Neural cell (in vitro differentiated cells): ENCODE data around the gene PI3. TPM values are rescaled to one million over a fixed set of nuclear protein-coding genes. Genes with fewer than 3 reads are reported as not detected.

Experiments
- H2AFZ ChIP-seq: fragments of 200-600, 300-800 bp; sonication (generic), shearing (Covaris generic); 2 replicates; pipeline ENCODE4 v1.6.0; 2014; ENCODE audit warnings: low read depth, mild to moderate bottlenecking, antibody characterized with exemption, low read length, moderate library complexity
- H3F3A ChIP-seq: fragments of 200-600 bp; shearing (Covaris generic); 2 replicates; pipeline ENCODE4 v1.6.1; 2016; ENCODE audit warnings: mild to moderate bottlenecking, moderate library complexity, mixed read lengths, antibody characterized with exemption, low read length; ENCODE audit not compliant: insufficient read depth, poor library complexity, severe bottlenecking
- H3K27ac ChIP-seq: fragments of 200-600, 300-800 bp; sonication (generic), shearing (Covaris generic); 2 replicates; pipeline ENCODE4 v1.5.1; 2014; ENCODE audit warnings: mild to moderate bottlenecking, low read length, moderate library complexity
- H3K27me3 ChIP-seq: fragments of 300-800, 200-600 bp; sonication (generic), shearing (Covaris generic); 2 replicates; pipeline ENCODE4 v1.6.0; 2014; ENCODE audit warnings: mild to moderate bottlenecking, low read depth, low read length, moderate library complexity; ENCODE audit not compliant: insufficient read depth
- H3K36me3 ChIP-seq: fragments of 300-800, 200-600 bp; sonication (generic), shearing (Covaris generic); 2 replicates; pipeline ENCODE4 v1.5.1; 2014; ENCODE audit warnings: mild to moderate bottlenecking, antibody characterized with exemption, low read length, moderate library complexity; ENCODE audit not compliant: insufficient read depth
- H3K4me2 ChIP-seq: fragments of 300-800, 200-600 bp; sonication (generic), shearing (Covaris generic); 2 replicates; pipeline ENCODE4 v1.6.0; 2014; ENCODE audit warnings: mild to moderate bottlenecking, low read length
- H3K4me3 ChIP-seq: fragments of 300-800, 200-600 bp; sonication (generic), shearing (Covaris generic); 2 replicates; pipeline ENCODE4 v1.5.1; 2014; ENCODE audit warnings: mild to moderate bottlenecking, low read length, moderate library complexity
- H3K79me2 ChIP-seq: fragments of 200-600 bp; shearing (Covaris generic); replicated peaks from 2 replicates; pipeline ENCODE4 v1.6.0; 2014; ENCODE audit warnings: mild to moderate bottlenecking, low read length, moderate library complexity; ENCODE audit not compliant: insufficient read depth
- H3K9ac ChIP-seq: fragments of 300-800, 200-600 bp; sonication (generic), shearing (Covaris generic); 2 replicates; pipeline ENCODE4 v1.6.1; 2016; ENCODE audit warnings: mild to moderate bottlenecking, low read length, mixed read lengths
- H3K9me2 ChIP-seq: fragments of 200-600 bp; shearing (Covaris generic); 2 replicates; pipeline ENCODE4 v1.6.1; 2016; ENCODE audit warnings: mild to moderate bottlenecking, low read length, mixed read lengths; ENCODE audit not compliant: insufficient read depth
- H3K9me3 ChIP-seq: fragments of 200-600, 300-800 bp; sonication (generic), shearing (Covaris generic); 2 replicates; pipeline ENCODE4 v1.6.1; 2016; ENCODE audit warnings: mild to moderate bottlenecking, mixed run types, low read length, moderate library complexity, mixed read lengths
- H4K20me1 ChIP-seq: fragments of 200-600 bp; shearing (Covaris generic); 2 replicates; pipeline ENCODE4 v1.6.1; 2016; ENCODE audit warnings: mild to moderate bottlenecking, mixed run types; ENCODE audit not compliant: insufficient read depth
- CTCF ChIP-seq: fragments of 450-650 bp; IDR thresholded peaks from 2 replicates; pipeline ENCODE4 v1.5.1; 2014; ENCODE audit warnings: antibody characterized with exemption, mild to moderate bottlenecking, moderate library complexity; ENCODE audit not compliant: poor library complexity, severe bottlenecking
- EP300 ChIP-seq: fragments of 450-650 bp; conservative IDR thresholded peaks from 2 replicates; pipeline ENCODE4 v1.6.1; 2014; ENCODE audit warnings: antibody characterized with exemption, mild to moderate bottlenecking, moderate library complexity; ENCODE audit not compliant: poor library complexity, severe bottlenecking
- EZH2 ChIP-seq: fragments of 200-600, 300-800 bp; shearing (Covaris generic), sonication (generic); IDR thresholded peaks from 2 replicates; pipeline ENCODE4 v1.6.1; 2014; ENCODE audit warnings: antibody characterized with exemption, low read length, borderline replicate concordance, mild to moderate bottlenecking; ENCODE audit not compliant: insufficient read depth, poor library complexity, severe bottlenecking
- MXI1 ChIP-seq: fragments of 450-650 bp; conservative IDR thresholded peaks from 2 replicates; pipeline ENCODE4 v1.6.1; 2014; ENCODE audit warnings: antibody characterized with exemption, mild to moderate bottlenecking; ENCODE audit not compliant: poor library complexity, severe bottlenecking
- POLR2AphosphoS5 ChIP-seq: IDR thresholded peaks from 2 replicates; pipeline ENCODE4 v1.6.1; 2012
- RAD21 ChIP-seq: fragments of 450-650 bp; conservative IDR thresholded peaks from 2 replicates; pipeline ENCODE4 v1.6.1; 2014; ENCODE audit warnings: antibody characterized with exemption, mild to moderate bottlenecking, moderate library complexity
- SMC3 ChIP-seq: fragments of 450-650 bp; conservative IDR thresholded peaks from 2 replicates; pipeline ENCODE4 v1.6.1; 2014; ENCODE audit warnings: antibody characterized with exemption, mild to moderate bottlenecking, moderate library complexity; ENCODE audit not compliant: poor library complexity
- TAF1 ChIP-seq: IDR thresholded peaks from 2 replicates; pipeline ENCODE4 v1.6.1; 2012; ENCODE audit warnings: low read depth
- polyA plus RNA-seq: library from polyadenylated mRNA; depleted of rRNA; stranded (reverse); fragments of >200 nt; gene quantifications from 2 replicates; pipeline ENCODE4 v1.2.3, GENCODE V29; 2014
- TF ChIP-seq, protein P1 (sequence below): IDR thresholded peaks from 2 replicates; pipeline ENCODE4 v1.6.1; 2012; ENCODE audit warnings: borderline replicate concordance

The PI3 gene
- polyA plus RNA-seq, 1 donor from 2014 or later = 1.4 TPM

DNA sequence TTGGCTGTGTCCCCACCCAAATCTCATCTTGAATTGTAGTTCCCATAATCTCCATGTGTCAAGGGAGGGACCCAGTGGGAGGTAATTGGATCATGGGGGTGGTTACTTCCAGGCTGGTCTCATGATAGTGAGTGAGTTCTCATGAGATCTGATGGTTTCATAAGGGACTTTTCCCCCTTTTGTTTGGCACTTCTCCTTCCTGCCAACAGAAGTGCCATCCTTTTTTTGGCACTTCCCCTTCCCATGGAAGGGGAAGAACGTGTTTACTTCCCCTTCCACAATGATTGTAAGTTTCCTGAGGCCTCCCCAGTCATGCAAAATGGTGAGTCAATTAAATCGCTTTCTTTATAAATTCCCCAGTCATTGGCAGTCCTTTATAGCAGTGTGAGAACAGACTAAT lies 18.0 kb upstream of the PI3 start:
- H3K4me2 ChIP-seq = no peak overlapping the region
- H4K20me1 ChIP-seq = no peaks in the 10 kb centered on the region
- no peaks in the 10 kb centered on the region for H3K9me2 ChIP-seq
- no peaks in the 10 kb centered on the region for H3K79me2 ChIP-seq
- no peak overlapping the region for H2AFZ ChIP-seq
- no peak overlapping the region for H3K4me3 ChIP-seq
- no peaks in the 10 kb centered on the region for H3K36me3 ChIP-seq
- H3K9me3 ChIP-seq = no peaks in the 10 kb centered on the region
- no peaks in the 10 kb centered on the region for H3F3A ChIP-seq
- TF ChIP-seq CTCF = no peak
- no peak for TF ChIP-seq EP300
- no peak for TF ChIP-seq RAD21
- TF ChIP-seq, protein P1, sequence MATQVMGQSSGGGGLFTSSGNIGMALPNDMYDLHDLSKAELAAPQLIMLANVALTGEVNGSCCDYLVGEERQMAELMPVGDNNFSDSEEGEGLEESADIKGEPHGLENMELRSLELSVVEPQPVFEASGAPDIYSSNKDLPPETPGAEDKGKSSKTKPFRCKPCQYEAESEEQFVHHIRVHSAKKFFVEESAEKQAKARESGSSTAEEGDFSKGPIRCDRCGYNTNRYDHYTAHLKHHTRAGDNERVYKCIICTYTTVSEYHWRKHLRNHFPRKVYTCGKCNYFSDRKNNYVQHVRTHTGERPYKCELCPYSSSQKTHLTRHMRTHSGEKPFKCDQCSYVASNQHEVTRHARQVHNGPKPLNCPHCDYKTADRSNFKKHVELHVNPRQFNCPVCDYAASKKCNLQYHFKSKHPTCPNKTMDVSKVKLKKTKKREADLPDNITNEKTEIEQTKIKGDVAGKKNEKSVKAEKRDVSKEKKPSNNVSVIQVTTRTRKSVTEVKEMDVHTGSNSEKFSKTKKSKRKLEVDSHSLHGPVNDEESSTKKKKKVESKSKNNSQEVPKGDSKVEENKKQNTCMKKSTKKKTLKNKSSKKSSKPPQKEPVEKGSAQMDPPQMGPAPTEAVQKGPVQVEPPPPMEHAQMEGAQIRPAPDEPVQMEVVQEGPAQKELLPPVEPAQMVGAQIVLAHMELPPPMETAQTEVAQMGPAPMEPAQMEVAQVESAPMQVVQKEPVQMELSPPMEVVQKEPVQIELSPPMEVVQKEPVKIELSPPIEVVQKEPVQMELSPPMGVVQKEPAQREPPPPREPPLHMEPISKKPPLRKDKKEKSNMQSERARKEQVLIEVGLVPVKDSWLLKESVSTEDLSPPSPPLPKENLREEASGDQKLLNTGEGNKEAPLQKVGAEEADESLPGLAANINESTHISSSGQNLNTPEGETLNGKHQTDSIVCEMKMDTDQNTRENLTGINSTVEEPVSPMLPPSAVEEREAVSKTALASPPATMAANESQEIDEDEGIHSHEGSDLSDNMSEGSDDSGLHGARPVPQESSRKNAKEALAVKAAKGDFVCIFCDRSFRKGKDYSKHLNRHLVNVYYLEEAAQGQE = no peak
- TF ChIP-seq TAF1 = no peak
- TF ChIP-seq SMC3 = no peak
- TF ChIP-seq MXI1 = no peak
- TF ChIP-seq POLR2AphosphoS5 = no peak
- no peak for TF ChIP-seq EZH2
- H3K9ac ChIP-seq = no peak overlapping the region
- H3K27ac ChIP-seq = no peak overlapping the region
- no peaks in the 10 kb centered on the region for H3K27me3 ChIP-seq

DNA sequence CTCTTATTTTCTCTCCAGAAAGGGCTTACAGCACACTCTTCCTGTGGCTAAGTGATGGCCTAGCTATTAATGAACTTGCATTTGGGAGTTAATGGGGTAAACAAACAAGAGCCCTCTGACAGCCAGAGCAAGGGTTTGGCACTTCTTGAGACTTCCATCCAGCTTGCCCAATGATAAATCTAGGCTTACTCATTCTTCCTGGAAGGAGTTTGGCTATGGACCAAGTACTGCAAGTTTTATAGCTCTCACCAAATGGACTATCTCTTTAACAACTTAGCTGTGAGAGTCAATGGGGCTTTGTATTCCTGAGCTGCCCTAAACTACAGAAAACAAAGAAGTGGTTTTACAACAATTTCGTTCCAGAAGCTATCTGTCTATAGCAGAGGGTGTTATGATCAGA lies 16.7 kb upstream of the PI3 start:
- no peaks in the 10 kb centered on the region for H3K9me2 ChIP-seq
- H3K27ac ChIP-seq = no peak overlapping the region
- no peak overlapping the region for H2AFZ ChIP-seq
- no peak overlapping the region for H3K4me2 ChIP-seq
- H3F3A ChIP-seq = no peaks in the 10 kb centered on the region
- H3K27me3 ChIP-seq = no peaks in the 10 kb centered on the region
- no peaks in the 10 kb centered on the region for H3K79me2 ChIP-seq
- no peak overlapping the region for H3K9ac ChIP-seq
- H3K36me3 ChIP-seq = no peaks in the 10 kb centered on the region
- TF ChIP-seq EZH2 (no peak), RAD21 (no peak), EP300 (no peak), TAF1 (no peak), MXI1 (no peak)
- H3K4me3 ChIP-seq = no peak overlapping the region
- no peaks in the 10 kb centered on the region for H4K20me1 ChIP-seq
- no peaks in the 10 kb centered on the region for H3K9me3 ChIP-seq
